ENCODE measurements around the gene DMD. TPM values are rescaled to one million over a fixed set of nuclear protein-coding genes. Genes with fewer than 3 reads are reported as not detected.

Gene DMD
- total and polyA plus RNA-seq, 7 donors: 2.5 to 260 (median 183) TPM

GRCh38 chrX:31092476-31092875 is 2118.9 kb downstream of the DMD start:
- Histone ChIP-seq H3K36me3 (no peaks in the 10 kb centered on the region), H3K27ac (no peak overlapping the region), H3K4me3 (no peak overlapping the region), H3K27me3 (no peaks in the 10 kb centered on the region), H3K4me1 (no peaks in the 10 kb centered on the region), H3K9me3 (no peaks in the 10 kb centered on the region)
- TF ChIP-seq EP300 (IDR thresholded peaks at IDR 0.05) (no peak), POLR2A (IDR thresholded peaks at IDR 0.05) (no peak), CTCF (IDR thresholded peaks at IDR 0.05) (no peak), POLR2AphosphoS5 (IDR thresholded peaks at IDR 0.05) (no peak)
- DNase-seq: no peak
- 70 to 76% methylated on average over 3 of the region's 3 CpGs for WGBS, 2 donors
- intact Hi-C loops (cut with DNase I): no loop called here

GRCh38 chrX:31091819-31092218 is 2119.5 kb downstream of the DMD start:
- TF ChIP-seq EP300 (IDR thresholded peaks at IDR 0.05): no peak
- TF ChIP-seq POLR2AphosphoS5 (IDR thresholded peaks at IDR 0.05): no peak
- TF ChIP-seq CTCF (IDR thresholded peaks at IDR 0.05): no peak
- TF ChIP-seq POLR2A (IDR thresholded peaks at IDR 0.05): no peak
- Histone ChIP-seq H3K4me3 (no peak overlapping the region), H3K36me3 (no peaks in the 10 kb centered on the region), H3K9me3 (no peaks in the 10 kb centered on the region), H3K27ac (no peak overlapping the region), H3K4me1 (no peaks in the 10 kb centered on the region), H3K27me3 (no peaks in the 10 kb centered on the region)
- intact Hi-C loops (cut with DNase I): no loop called here
- no peak for DNase-seq
- WGBS, 2 donors: 85 to 92% methylated on average over 1 of the region's 1 CpG

- no peak for DNase-seq
- Histone ChIP-seq H3K27ac (no peak overlapping the region), H3K36me3 (no peaks in the 10 kb centered on the region), H3K9me3 (no peaks in the 10 kb centered on the region), H3K27me3 (no peaks in the 10 kb centered on the region), H3K4me3 (no peak overlapping the region), H3K4me1 (no peaks in the 10 kb centered on the region)
- intact Hi-C loops (cut with DNase I): no loop called here
- TF ChIP-seq CTCF (IDR thresholded peaks at IDR 0.05): no peak
- no peak for TF ChIP-seq POLR2AphosphoS5 (IDR thresholded peaks at IDR 0.05)
- no peak for TF ChIP-seq EP300 (IDR thresholded peaks at IDR 0.05)
- TF ChIP-seq POLR2A (IDR thresholded peaks at IDR 0.05): no peak
- 93 to 95% methylated on average over 2 of the region's 2 CpGs for WGBS, 2 donors
Measured at GRCh38 chrX:31074522-31074921, 2136.8 kb downstream of the DMD start.

- H3K27ac ChIP-seq: no peak within 1 kb of the TSS
- no peaks in the 10 kb centered on the region for H3K27me3 ChIP-seq
- no peaks in the 10 kb centered on the region for H3K36me3 ChIP-seq
- H3K4me1 ChIP-seq: no peaks in the 10 kb centered on the region
- H3K9me3 ChIP-seq: no peaks in the 10 kb centered on the region
- TF ChIP-seq EP300 (IDR thresholded peaks at IDR 0.05) (no peak), CTCF (IDR thresholded peaks at IDR 0.05) (no peak), POLR2AphosphoS5 (IDR thresholded peaks at IDR 0.05) (no peak), POLR2A (IDR thresholded peaks at IDR 0.05) (no peak)
- intact Hi-C loops (cut with DNase I): no loop called here
- no peak for DNase-seq
- H3K4me3 ChIP-seq: no peak within 1 kb of the TSS
- WGBS, 2 donors: 96 to 98% methylated on average over 33 of the region's 33 CpGs
Measured at GRCh38 chrX:31071725-31072124, 2139.6 kb downstream of the DMD start, which contains the start of gene FTHL17. Gene FTHL17, minus strand, starts transcription at chrX:31072041. Its CDS starts 88 bp downstream, at chrX:31071953.

- no peaks in the 10 kb centered on the region for H3K9me3 ChIP-seq
- TF ChIP-seq CTCF (IDR thresholded peaks at IDR 0.05) (no peak), EP300 (IDR thresholded peaks at IDR 0.05) (no peak), POLR2A (IDR thresholded peaks at IDR 0.05) (no peak), POLR2AphosphoS5 (IDR thresholded peaks at IDR 0.05) (no peak)
- no peak overlapping the region for H3K27ac ChIP-seq
- 87 to 91% methylated on average over 18 of the region's 18 CpGs for WGBS, 2 donors
- no peaks in the 10 kb centered on the region for H3K36me3 ChIP-seq
- DNase-seq: no peak
- intact Hi-C loops (cut with DNase I): no loop called here
- H3K4me3 ChIP-seq: no peak overlapping the region
- no peaks in the 10 kb centered on the region for H3K4me1 ChIP-seq
- H3K27me3 ChIP-seq: no peaks in the 10 kb centered on the region
Measured at GRCh38 chrX:31071262-31071661, 2140.1 kb downstream of the DMD start.

Measured in sigmoid colon (tissue), 7 donors.